DND-41 (cell line): Measurements from ENCODE around the gene VMO1.

Experiments used
- CTCF ChIP-seq: IDR thresholded peaks from 2 replicates; pipeline ENCODE4 v1.5.1; 2012; ENCODE audit warnings: borderline replicate concordance, low read length, moderate library complexity, mild to moderate bottlenecking; ENCODE audit not compliant: poor library complexity, severe bottlenecking; ENCODE audit errors: extremely low read depth
- EZH2 ChIP-seq: IDR thresholded peaks from 3 replicates; pipeline ENCODE4 v1.6.1; 2012; ENCODE audit warnings: borderline replicate concordance, low read depth, mild to moderate bottlenecking, moderate library complexity, low read length, inconsistent platforms; ENCODE audit not compliant: severe bottlenecking

GRCh38 chr17:4753392-4753791 lies 32.8 kb downstream of the VMO1 start:
- TF ChIP-seq EZH2 = no peak
- no peak for TF ChIP-seq CTCF
